ENCODE data around the gene DCT.

DNA sequence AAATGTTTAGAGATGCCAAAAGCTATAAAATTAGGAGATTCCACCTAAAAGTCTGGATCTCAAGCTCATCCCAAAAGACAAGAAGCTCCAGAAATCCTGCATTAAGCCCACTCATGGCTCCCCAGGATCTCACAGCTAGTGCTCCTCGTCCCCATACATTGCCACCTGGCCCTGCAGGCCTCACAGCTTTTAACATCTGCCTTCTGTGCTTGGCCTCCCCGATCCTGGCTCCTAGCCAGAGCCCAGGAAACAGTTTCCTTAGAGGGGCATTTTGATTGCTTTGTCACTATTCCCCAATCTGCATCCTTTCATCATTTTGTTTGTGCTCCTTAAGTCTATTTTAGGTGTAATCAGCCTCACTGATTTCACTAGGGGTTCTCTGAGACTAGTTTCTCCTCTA, 14.5 kb upstream of the DCT start:
- TF ChIP-seq CTCF (conservative IDR thresholded peaks at IDR 0.05; ENCODE audit: low read depth, low read length): no peak
- TF ChIP-seq, protein P1, sequence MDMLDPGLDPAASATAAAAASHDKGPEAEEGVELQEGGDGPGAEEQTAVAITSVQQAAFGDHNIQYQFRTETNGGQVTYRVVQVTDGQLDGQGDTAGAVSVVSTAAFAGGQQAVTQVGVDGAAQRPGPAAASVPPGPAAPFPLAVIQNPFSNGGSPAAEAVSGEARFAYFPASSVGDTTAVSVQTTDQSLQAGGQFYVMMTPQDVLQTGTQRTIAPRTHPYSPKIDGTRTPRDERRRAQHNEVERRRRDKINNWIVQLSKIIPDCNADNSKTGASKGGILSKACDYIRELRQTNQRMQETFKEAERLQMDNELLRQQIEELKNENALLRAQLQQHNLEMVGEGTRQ (IDR thresholded peaks at IDR 0.05; ENCODE audit: low read depth, low read length): no peak
- no peak for TF ChIP-seq SMC3 (IDR thresholded peaks at IDR 0.05; ENCODE audit: low read depth, low read length)
- TF ChIP-seq MAFK (IDR thresholded peaks at IDR 0.05; ENCODE audit: low read depth, low read length): no peak
- no peak for TF ChIP-seq NFE2L2 (IDR thresholded peaks at IDR 0.05; ENCODE audit: low read depth, low read length)
- no peak for TF ChIP-seq ELK1 (IDR thresholded peaks at IDR 0.05; ENCODE audit: borderline replicate concordance, low read depth, low read length)
- TF ChIP-seq RAD21 (IDR thresholded peaks at IDR 0.05; ENCODE audit: low read length): no peak
- TF ChIP-seq MXI1 (IDR thresholded peaks at IDR 0.05; ENCODE audit: borderline replicate concordance, low read depth, low read length): no peak
- no peak for TF ChIP-seq POLR2A (IDR thresholded peaks at IDR 0.05; ENCODE audit: low read depth, low read length)

Data from IMR-90 (cell line).